ENCODE data around the gene CDC34. TPM values are rescaled to one million over a fixed set of nuclear protein-coding genes. Genes with fewer than 3 reads are reported as not detected.

The CDC34 gene
- total and polyA plus RNA-seq, 9 of the 15 experiments (the other 6 are each of a cell fraction or from before 2014, with no cell fraction given): 0.80 to 203 (median 65.5) TPM

GRCh38 chr19:507286-508203 is 24.0 kb upstream of the CDC34 start, which contains the start of gene TPGS1:
Gene TPGS1 (plus strand): TSS chr19:507497. CDS start chr19:507507, 10 bp downstream.
- Histone ChIP-seq H3K4me3 (peak within 1 kb of the TSS; percentile 100), H3K9ac (ENCODE audit: insufficient read depth in 1 of 2, low read depth in 2 of 2, low read length in 2 of 2) (peak within 1 kb of the TSS; percentile 92 to 98), H3K79me2 (ENCODE audit: control insufficient read depth, insufficient read depth, low read length) (peaks cover 13% of the 10 kb centered on the region; the same call in 2 of the 3 replicates), H3K4me1 (replicated peaks in 1 of 2; ENCODE audit: control insufficient read depth in 2 of 2, insufficient read depth in 2 of 2, low read length in 2 of 2) (peaks cover 10 to 60% of the 10 kb centered on the region in 2 experiments; a peak in 4 of 5 replicates), H2AFZ (ENCODE audit: low read depth, low read length) (peak within 1 kb of the TSS; percentile 100), H3K9me1 (ENCODE audit: control insufficient read depth, insufficient read depth, low read length) (no peaks in the 10 kb centered on the region), H3K27me3 (ENCODE audit: control insufficient read depth in 2 of 2, insufficient read depth in 2 of 2, low read length in 2 of 2) (no peaks in the 10 kb centered on the region), H3K36me3 (ENCODE audit: control insufficient read depth, insufficient read depth, low read length) (peaks cover 13% of the 10 kb centered on the region; the same call in 2 of the 3 replicates), H4K20me1 (replicated peaks; ENCODE audit: control insufficient read depth, insufficient read depth, low read length) (no peaks in the 10 kb centered on the region), H3K4me2 (ENCODE audit: insufficient read depth, low read length) (peak within 1 kb of the TSS; percentile 95), H3K27ac (ENCODE audit: extremely low read depth, low read depth, low read length) (peak within 1 kb of the TSS; percentile 99), H3K9me3 (replicated peaks; ENCODE audit: control insufficient read depth, insufficient read depth, low read depth, low read length) (no peaks in the 10 kb centered on the region)
- ChIA-PET POLR2A (interaction anchor here (0.6 kb wide), 2 partner anchors 9 to 397 kb away, joined by 4 read pairs; no protein-coding TSS in a partner anchor), CTCF (ENCODE audit: low intra/inter-chr PET ratio) (interaction anchor here (0.6 to 0.9 kb wide), 2 partner anchors 19 to 49 kb away, joined by 3 to 8 read pairs; no protein-coding TSS in a partner anchor)
- no TSS peak for BruUV-seq (replicated peaks)
- FAIRE-seq: no peak
- in situ Hi-C loops (cut with MboI): no loop called here
- intact Hi-C loops (cut with micrococcal nuclease): no loop called here
- peak; percentile 89 for ATAC-seq
- peak; percentile 73 to 88 (median 81) for DNase-seq (ENCODE audit: extremely low read depth in 1 of 4, low spot score in 3 of 4)
- under 1% methylated on average over 55 of the region's 81 CpGs for WGBS (ENCODE audit: insufficient coverage, low coverage, missing lambda C conversion rate)
- TF ChIP-seq JUN (IDR thresholded peaks at IDR 0.05; ENCODE audit: borderline replicate concordance, low read depth, low read length) (no peak), JUN (CRISPR knock-in tag; IDR thresholded peaks at IDR 0.05; ENCODE audit: borderline replicate concordance) (no peak), ZKSCAN1 (IDR thresholded peaks at IDR 0.05; ENCODE audit: low read depth, low read length) (0 out of 2 replicates have a peak, but pooled peaks have one; percentile 14), ZBTB7A (IDR thresholded peaks at IDR 0.05; ENCODE audit: borderline replicate concordance, control insufficient read depth, low read depth, low read length) (peak; percentile 33; the same call in 1 of the 2 replicates), SIX5 (IDR thresholded peaks at IDR 0.05; ENCODE audit: borderline replicate concordance in 1 of 2, insufficient read depth in 1 of 2, low read depth in 1 of 2, low read length in 2 of 2) (peak; percentile 93 to 97), RNF219 (CRISPR knock-in tag; IDR thresholded peaks at IDR 0.05) (no peak), ARHGAP35 (IDR thresholded peaks at IDR 0.05; ENCODE audit: partially characterized antibody) (no peak), PTBP1 (IDR thresholded peaks at IDR 0.05; ENCODE audit: low read depth, low read length) (no peak), EP300 (IDR thresholded peaks at IDR 0.05; ENCODE audit: low read length) (0 out of 2 replicates have a peak, but pooled peaks have one; percentile 3), ZNF398 (CRISPR knock-in tag; IDR thresholded peaks at IDR 0.05) (no peak), ZNF511 (CRISPR knock-in tag; IDR thresholded peaks at IDR 0.05) (no peak), EZH2 (IDR thresholded peaks at IDR 0.05; ENCODE audit: borderline replicate concordance, low read depth, low read length) (no peak), SMAD1 (IDR thresholded peaks at IDR 0.05; ENCODE audit: low read depth, low read length, partially characterized antibody) (no peak), PRPF4 (IDR thresholded peaks at IDR 0.05; ENCODE audit: insufficient read depth, low read depth, low read length, poor library complexity, severe bottlenecking) (no peak)

All from K562 (cell line).